Mammary epithelial cell (primary cell): Measurements from ENCODE around the gene WASL.

ENCODE experiments used
- CTCF ChIP-seq, 2 donors: IDR thresholded peaks in 1 of 2; conservative IDR thresholded peaks in 1 of 2; 2 replicates each; pipeline ENCODE4 v1.5.1; 2011 to 2012; ENCODE audit warnings: inconsistent platforms in 2 of 2, low read length in 2 of 2, mild to moderate bottlenecking in 2 of 2, control low read depth in 1 of 2, low read depth in 1 of 2; ENCODE audit not compliant: insufficient read depth in 1 of 2; ENCODE audit errors: extremely low read depth in 1 of 2
- EZH2 ChIP-seq: IDR thresholded peaks from 2 replicates; pipeline ENCODE4 v1.6.1; 2012; ENCODE audit warnings: low read length, inconsistent platforms, borderline replicate concordance

GRCh38 chr7:123677061-123677715 is 71.6 kb downstream of the WASL start:
- no peak for TF ChIP-seq CTCF (conservative IDR thresholded peaks at IDR 0.05 in 1 of 2, IDR thresholded peaks at IDR 0.05 in 1 of 2; ENCODE audit: extremely low read depth in 1 of 2, insufficient read depth in 1 of 2, low read depth in 1 of 2, low read length in 2 of 2)
- TF ChIP-seq EZH2 = no peak
